BLaER1 treated with 17β-estradiol and CSF1 and Interleukin-3, amounts not matched to agents 10 nM and 100 nM (cell line): ENCODE data around the gene TNNI3.
A peak's percentile ranks its signal among the peaks of the same experiment; 100 is the strongest.

Source experiments
- H3K27ac ChIP-seq, 11 experiments: shearing (Covaris generic); formaldehyde crosslinking; 2 replicates each; pipeline ENCODE4 v1.8.1; 2022
- H3K27me3 ChIP-seq, 11 experiments: shearing (Covaris generic); formaldehyde crosslinking; 2 replicates each; pipeline ENCODE4 v1.8.1; 2022
- H3K36me3 ChIP-seq, 11 experiments: shearing (Covaris generic); formaldehyde crosslinking; 2 replicates each; pipeline ENCODE4 v1.8.1; 2022
- H3K4me1 ChIP-seq, 10 experiments: shearing (Covaris generic); formaldehyde crosslinking; 2 replicates each; pipeline ENCODE4 v1.8.1; 2022
- H3K4me2 ChIP-seq, 11 experiments: shearing (Covaris generic); formaldehyde crosslinking; 2 replicates each; pipeline ENCODE4 v1.8.1; 2022
- H3K4me3 ChIP-seq, 10 experiments: shearing (Covaris generic); formaldehyde crosslinking; 2 replicates each; pipeline ENCODE4 v1.8.1; 2022
- H3K9ac ChIP-seq, 11 experiments: shearing (Covaris generic); formaldehyde crosslinking; 2 replicates each; pipeline ENCODE4 v1.8.1; 2022
- H3K9me3 ChIP-seq, 11 experiments: shearing (Covaris generic); formaldehyde crosslinking; replicated peaks in 1 of 11; 2 replicates each; pipeline ENCODE4 v1.8.1; 2022
- H4K20me1 ChIP-seq, 11 experiments: shearing (Covaris generic); formaldehyde crosslinking; 2 replicates each; pipeline ENCODE4 v1.8.1; 2022
- Cebpa-rat ChIP-seq, 11 experiments: shearing (Covaris generic); IDR thresholded peaks; 2 replicates each; pipeline ENCODE4 v1.8.1; 2022

Gene TNNI3

GRCh38 chr19:55146705-55147273 is 10.7 kb downstream of the TNNI3 start:
- H3K27me3 ChIP-seq = peaks cover 0 to 17% (median 11%) of the 10 kb centered on the region in 11 experiments; a peak in 8 of 22 replicates
- peaks cover 30 to 69% (median 44%) of the 10 kb centered on the region in 10 experiments for H3K4me1 ChIP-seq
- H3K9me3 ChIP-seq = peaks cover 0 to 10% (median 4%) of the 10 kb centered on the region in 11 experiments; a peak in 19 of 22 replicates
- H3K4me3 ChIP-seq = peak overlapping the region; percentile 53 to 73 (median 62)
- H3K9ac ChIP-seq = peak overlapping the region; percentile 42 to 71 (median 63); a peak in 19 of 22 replicates
- peaks cover 0 to 1% (median 0%) of the 10 kb centered on the region in 11 experiments; a peak in 2 of 22 replicates for H4K20me1 ChIP-seq
- H3K27ac ChIP-seq = peak overlapping the region in 6 of 11 experiments; percentile 31 to 48 (median 40); a peak in 9 of 22 replicates
- H3K4me2 ChIP-seq = peak overlapping the region; percentile 80 to 99 (median 89)
- peaks cover 0 to 14% (median 0%) of the 10 kb centered on the region in 11 experiments; a peak in 4 of 22 replicates for H3K36me3 ChIP-seq
- no peak for TF ChIP-seq Cebpa-rat (IDR thresholded peaks at IDR 0.05)

GRCh38 chr19:55146078-55146704 is 11.3 kb downstream of the TNNI3 start:
- Histone ChIP-seq H3K27ac (peak overlapping the region in 5 of 11 experiments; percentile 17 to 48 (median 41); a peak in 2 of 22 replicates), H3K4me2 (peak overlapping the region; percentile 80 to 99 (median 94))

GRCh38 chr19:55145232-55145631 is 12.3 kb downstream of the TNNI3 start:
- Histone ChIP-seq H4K20me1 (peaks cover 0 to 17% (median 0%) of the 10 kb centered on the region in 11 experiments; a peak in 3 of 22 replicates), H3K4me1 (peaks cover 20 to 66% (median 44%) of the 10 kb centered on the region in 10 experiments), H3K27ac (peak overlapping the region in 10 of 11 experiments; percentile 10 to 74 (median 62); a peak in 16 of 22 replicates)

More at GRCh38 chr19:55146078-55146704, 11.3 kb downstream of the TNNI3 start:
- Histone ChIP-seq H3K36me3 (peaks cover 0 to 18% (median 0%) of the 10 kb centered on the region in 11 experiments; a peak in 4 of 22 replicates), H3K27me3 (peaks cover 0 to 17% (median 11%) of the 10 kb centered on the region in 11 experiments; a peak in 8 of 22 replicates), H3K9me3 (peaks cover 0 to 4% (median 0%) of the 10 kb centered on the region in 11 experiments; a peak in 1 of 22 replicates), H3K4me1 (peaks cover 24 to 69% (median 44%) of the 10 kb centered on the region in 10 experiments), H3K9ac (peak overlapping the region; percentile 42 to 71 (median 64); a peak in 19 of 22 replicates), H3K4me3 (peak overlapping the region; percentile 53 to 73 (median 62)), H4K20me1 (peaks cover 0 to 7% (median 0%) of the 10 kb centered on the region in 11 experiments; a peak in 3 of 22 replicates)
- TF ChIP-seq Cebpa-rat (IDR thresholded peaks at IDR 0.05) = no peak

GRCh38 chr19:55141696-55142095 is 15.8 kb downstream of the TNNI3 start:
- Histone ChIP-seq H3K4me2 (peak overlapping the region in 10 of 11 experiments; percentile 13 to 38 (median 26); a peak in 14 of 22 replicates), H3K27me3 (peaks cover 0 to 17% (median 6%) of the 10 kb centered on the region in 11 experiments; a peak in 7 of 22 replicates), H3K27ac (no peak overlapping the region), H3K9me3 (no peaks in the 10 kb centered on the region), H3K9ac (no peak overlapping the region), H3K36me3 (peaks cover 0 to 63% (median 4%) of the 10 kb centered on the region in 11 experiments; a peak in 9 of 22 replicates), H3K4me3 (no peak overlapping the region), H3K4me1 (peaks cover 16 to 49% (median 27%) of the 10 kb centered on the region in 10 experiments), H4K20me1 (peaks cover 0 to 28% (median 0%) of the 10 kb centered on the region in 11 experiments; a peak in 4 of 22 replicates)
- TF ChIP-seq Cebpa-rat (IDR thresholded peaks at IDR 0.05) = no peak

More at GRCh38 chr19:55145232-55145631, 12.3 kb downstream of the TNNI3 start:
- Histone ChIP-seq H3K4me3 (peak overlapping the region in 8 of 10 experiments; percentile 47 to 73 (median 64); a peak in 17 of 20 replicates), H3K4me2 (peak overlapping the region; percentile 80 to 99 (median 94)), H3K27me3 (peaks cover 0 to 17% (median 11%) of the 10 kb centered on the region in 11 experiments; a peak in 8 of 22 replicates), H3K9me3 (no peaks in the 10 kb centered on the region), H3K9ac (peak overlapping the region in 9 of 11 experiments; percentile 21 to 72 (median 57); a peak in 16 of 22 replicates), H3K36me3 (peaks cover 0 to 28% (median 0%) of the 10 kb centered on the region in 11 experiments; a peak in 9 of 22 replicates)
- TF ChIP-seq Cebpa-rat (IDR thresholded peaks at IDR 0.05) = no peak

GRCh38 chr19:55137915-55138314 is 19.6 kb downstream of the TNNI3 start:
- Histone ChIP-seq H3K4me3 (no peak overlapping the region), H3K4me2 (0 out of 22 replicates have a peak overlapping the region, but pooled peaks of 1 of the 11 experiments have one; percentile 1), H3K4me1 (peaks cover 32 to 62% (median 44%) of the 10 kb centered on the region in 10 experiments), H3K9me3 (no peaks in the 10 kb centered on the region), H3K27me3 (peaks cover 0 to 8% (median 0%) of the 10 kb centered on the region in 11 experiments; a peak in 6 of 22 replicates), H3K36me3 (peaks cover 0 to 67% (median 12%) of the 10 kb centered on the region in 11 experiments; a peak in 10 of 22 replicates), H3K9ac (0 out of 22 replicates have a peak overlapping the region, but pooled peaks of 1 of the 11 experiments have one; percentile 17), H4K20me1 (peaks cover 0 to 45% (median 0%) of the 10 kb centered on the region in 11 experiments; a peak in 4 of 22 replicates), H3K27ac (no peak overlapping the region)
- TF ChIP-seq Cebpa-rat (IDR thresholded peaks at IDR 0.05) = no peak

GRCh38 chr19:55136399-55137102 is 21.0 kb downstream of the TNNI3 start:
- Histone ChIP-seq H3K36me3 (peaks cover 0 to 66% (median 12%) of the 10 kb centered on the region in 11 experiments; a peak in 10 of 22 replicates), H3K4me2 (peak overlapping the region in 7 of 11 experiments; percentile 47 to 68 (median 58); a peak in 9 of 22 replicates), H3K27me3 (no peaks in the 10 kb centered on the region; a peak in 1 of 22 replicates), H3K27ac (no peak overlapping the region), H4K20me1 (peaks cover 0 to 45% (median 0%) of the 10 kb centered on the region in 11 experiments; a peak in 4 of 22 replicates), H3K9ac (peak overlapping the region in 3 of 11 experiments; percentile 16 to 33 (median 28); a peak in 4 of 22 replicates), H3K4me1 (peaks cover 36 to 55% (median 44%) of the 10 kb centered on the region in 10 experiments), H3K4me3 (no peak overlapping the region), H3K9me3 (no peaks in the 10 kb centered on the region)
- TF ChIP-seq Cebpa-rat (IDR thresholded peaks at IDR 0.05) = no peak

- Histone ChIP-seq H3K27ac (peak overlapping the region in 2 of 11 experiments; percentile 25 to 48; a peak in 2 of 22 replicates), H3K4me3 (no peak overlapping the region), H3K27me3 (no peaks in the 10 kb centered on the region)
Measured at GRCh38 chr19:55134736-55135135, 22.8 kb downstream of the TNNI3 start.

More at GRCh38 chr19:55134736-55135135, 22.8 kb downstream of the TNNI3 start:
- Histone ChIP-seq H3K9me3 (no peaks in the 10 kb centered on the region), H3K4me1 (peaks cover 36 to 48% (median 40%) of the 10 kb centered on the region in 10 experiments), H3K36me3 (peaks cover 0 to 53% (median 12%) of the 10 kb centered on the region in 11 experiments; a peak in 9 of 22 replicates), H3K9ac (no peak overlapping the region), H3K4me2 (peak overlapping the region; percentile 44 to 68 (median 58); a peak in 21 of 22 replicates), H4K20me1 (peaks cover 0 to 31% (median 0%) of the 10 kb centered on the region in 11 experiments; a peak in 2 of 22 replicates)
- TF ChIP-seq Cebpa-rat (IDR thresholded peaks at IDR 0.05) = no peak
